ENCODE results near the gene LRP1-AS.

The LRP1-AS gene

DNA sequence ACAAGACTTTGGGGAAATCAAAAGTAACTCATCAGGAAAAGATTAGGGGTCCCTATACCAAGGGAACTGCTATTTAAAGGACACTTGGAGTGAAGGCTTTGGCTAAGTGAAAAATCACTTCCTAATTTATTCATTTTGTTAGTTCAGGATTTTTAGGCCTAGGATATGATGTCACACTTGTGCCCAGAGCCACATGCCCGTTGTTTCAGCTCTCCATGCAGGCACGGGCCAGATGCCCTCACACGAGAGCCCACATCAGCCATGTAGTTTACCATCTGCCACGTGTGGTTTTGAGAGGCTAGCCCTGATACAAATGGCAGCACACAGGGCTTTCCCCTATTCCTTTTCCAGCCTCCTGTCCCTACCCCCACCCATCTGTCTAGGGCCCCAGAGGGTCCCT, 11.9 kb upstream of the LRP1-AS start:
- H3K36me3 ChIP-seq, result peaks cover 83 to 99% (median 97%) of the 10 kb centered on the region in 3 donors
- no peak for DNase-seq
- H3K27me3 ChIP-seq, result no peaks in the 10 kb centered on the region
- H3K9me3 ChIP-seq, result no peaks in the 10 kb centered on the region
- TF ChIP-seq, protein P1, sequence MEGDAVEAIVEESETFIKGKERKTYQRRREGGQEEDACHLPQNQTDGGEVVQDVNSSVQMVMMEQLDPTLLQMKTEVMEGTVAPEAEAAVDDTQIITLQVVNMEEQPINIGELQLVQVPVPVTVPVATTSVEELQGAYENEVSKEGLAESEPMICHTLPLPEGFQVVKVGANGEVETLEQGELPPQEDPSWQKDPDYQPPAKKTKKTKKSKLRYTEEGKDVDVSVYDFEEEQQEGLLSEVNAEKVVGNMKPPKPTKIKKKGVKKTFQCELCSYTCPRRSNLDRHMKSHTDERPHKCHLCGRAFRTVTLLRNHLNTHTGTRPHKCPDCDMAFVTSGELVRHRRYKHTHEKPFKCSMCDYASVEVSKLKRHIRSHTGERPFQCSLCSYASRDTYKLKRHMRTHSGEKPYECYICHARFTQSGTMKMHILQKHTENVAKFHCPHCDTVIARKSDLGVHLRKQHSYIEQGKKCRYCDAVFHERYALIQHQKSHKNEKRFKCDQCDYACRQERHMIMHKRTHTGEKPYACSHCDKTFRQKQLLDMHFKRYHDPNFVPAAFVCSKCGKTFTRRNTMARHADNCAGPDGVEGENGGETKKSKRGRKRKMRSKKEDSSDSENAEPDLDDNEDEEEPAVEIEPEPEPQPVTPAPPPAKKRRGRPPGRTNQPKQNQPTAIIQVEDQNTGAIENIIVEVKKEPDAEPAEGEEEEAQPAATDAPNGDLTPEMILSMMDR (IDR thresholded peaks at IDR 0.05), result no peak
- H3K4me3 ChIP-seq, result no peak overlapping the region
- H3K27ac ChIP-seq, result peak overlapping the region; percentile 33 to 54
- intact Hi-C loops (cut with DNase I; ENCODE audit: low total_unique reads), result no loop called here
- H3K4me1 ChIP-seq, result peaks cover 0 to 28% (median 10%) of the 10 kb centered on the region in 4 donors

DNA sequence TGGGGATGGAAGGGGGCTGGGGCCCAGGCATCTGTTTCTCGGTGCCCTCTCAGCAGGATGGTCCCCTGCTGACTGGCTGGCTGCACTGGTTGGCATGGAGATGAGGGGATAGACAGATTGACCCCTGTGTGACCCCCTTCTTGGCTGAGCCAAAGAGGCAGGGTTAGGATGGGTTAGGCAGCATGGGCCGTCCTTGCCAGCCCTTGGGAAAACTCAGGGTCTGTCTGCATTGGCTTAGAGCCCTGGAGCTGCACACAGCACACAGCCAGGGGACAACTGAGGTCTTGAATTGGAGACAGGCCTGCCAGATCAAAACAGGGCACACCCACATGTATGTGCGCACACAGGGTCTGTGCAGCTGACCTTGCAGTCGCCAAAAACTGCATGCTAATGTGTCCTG, 11.2 kb upstream of the LRP1-AS start:
- TF ChIP-seq, protein P1 (IDR thresholded peaks at IDR 0.05), result no peak
- H3K36me3 ChIP-seq, result peaks cover 81 to 99% (median 97%) of the 10 kb centered on the region in 3 donors
- H3K9me3 ChIP-seq, result no peaks in the 10 kb centered on the region
- H3K27ac ChIP-seq, result peak overlapping the region; percentile 42 to 48
- intact Hi-C loops (cut with DNase I; ENCODE audit: low total_unique reads), result no loop called here
- H3K4me3 ChIP-seq, result no peak overlapping the region
- peaks cover 0 to 34% (median 13%) of the 10 kb centered on the region in 4 donors for H3K4me1 ChIP-seq
- no peaks in the 10 kb centered on the region for H3K27me3 ChIP-seq
- no peak for DNase-seq

DNA sequence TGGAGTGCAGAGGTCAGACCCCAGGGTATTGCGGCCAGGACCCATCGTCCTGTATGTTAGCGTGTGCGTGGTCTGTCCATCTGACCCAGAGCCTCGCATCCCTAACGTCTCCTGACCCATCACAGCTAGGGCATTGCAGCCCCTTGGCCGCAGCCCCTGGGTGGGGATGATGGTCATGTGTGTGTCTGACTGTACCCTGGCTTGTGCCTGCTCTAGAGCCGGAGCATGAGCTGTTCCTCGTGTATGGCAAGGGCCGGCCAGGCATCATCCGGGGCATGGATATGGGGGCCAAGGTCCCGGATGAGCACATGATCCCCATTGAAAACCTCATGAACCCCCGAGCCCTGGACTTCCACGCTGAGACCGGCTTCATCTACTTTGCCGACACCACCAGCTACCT, 10.8 kb upstream of the LRP1-AS start:
- DNase-seq, result no peak
- TF ChIP-seq, protein P1 (IDR thresholded peaks at IDR 0.05), result no peak
- Histone ChIP-seq H3K27ac (peak overlapping the region; percentile 42 to 48), H3K4me3 (no peak overlapping the region), H3K4me1 (peaks cover 0 to 39% (median 17%) of the 10 kb centered on the region in 4 donors), H3K27me3 (no peaks in the 10 kb centered on the region), H3K36me3 (peaks cover 76 to 97% (median 92%) of the 10 kb centered on the region in 3 donors), H3K9me3 (no peaks in the 10 kb centered on the region)
- intact Hi-C loops (cut with DNase I; ENCODE audit: low total_unique reads), result no loop called here

DNA sequence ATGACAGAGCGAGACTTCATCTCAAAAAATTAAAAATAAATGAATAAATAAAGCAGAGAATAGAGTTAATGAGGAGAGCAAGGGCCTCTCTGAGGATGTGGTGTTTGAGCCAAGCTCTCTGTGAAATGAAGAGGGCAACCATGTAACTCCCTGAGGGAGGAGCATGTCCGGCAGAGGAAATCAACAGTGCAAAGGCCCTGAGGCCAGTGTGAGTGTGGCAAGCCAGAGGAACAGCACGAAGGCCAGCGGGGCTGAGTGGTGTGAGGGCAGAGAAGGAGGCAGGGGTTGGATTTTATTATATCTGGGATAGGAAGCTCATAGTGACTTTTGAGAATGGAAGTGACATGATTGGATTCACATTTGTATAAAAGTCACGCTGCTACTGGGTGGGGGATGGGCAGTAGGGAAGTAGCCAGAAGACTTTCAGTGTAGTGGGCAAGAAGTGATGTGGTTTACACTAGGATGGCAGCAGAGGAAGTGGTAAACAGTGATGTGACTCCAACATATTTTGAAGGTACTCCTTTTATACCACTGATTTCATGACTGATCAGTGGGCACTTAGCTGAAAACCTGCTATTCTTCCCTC, 10.3 kb upstream of the LRP1-AS start:
- H3K4me3 ChIP-seq, result no peak overlapping the region
- H3K9me3 ChIP-seq, result no peaks in the 10 kb centered on the region
- TF ChIP-seq, protein P1 (IDR thresholded peaks at IDR 0.05), result no peak
- DNase-seq, result peak in 1 of 2 donors; percentile 62
- peak overlapping the region; percentile 42 to 48 for H3K27ac ChIP-seq
- intact Hi-C loops (cut with DNase I; ENCODE audit: low total_unique reads), result no loop called here
- H3K4me1 ChIP-seq, result peaks cover 0 to 44% (median 22%) of the 10 kb centered on the region in 4 donors
- H3K27me3 ChIP-seq, result no peaks in the 10 kb centered on the region
- H3K36me3 ChIP-seq, result peaks cover 73 to 92% (median 87%) of the 10 kb centered on the region in 3 donors

DNA sequence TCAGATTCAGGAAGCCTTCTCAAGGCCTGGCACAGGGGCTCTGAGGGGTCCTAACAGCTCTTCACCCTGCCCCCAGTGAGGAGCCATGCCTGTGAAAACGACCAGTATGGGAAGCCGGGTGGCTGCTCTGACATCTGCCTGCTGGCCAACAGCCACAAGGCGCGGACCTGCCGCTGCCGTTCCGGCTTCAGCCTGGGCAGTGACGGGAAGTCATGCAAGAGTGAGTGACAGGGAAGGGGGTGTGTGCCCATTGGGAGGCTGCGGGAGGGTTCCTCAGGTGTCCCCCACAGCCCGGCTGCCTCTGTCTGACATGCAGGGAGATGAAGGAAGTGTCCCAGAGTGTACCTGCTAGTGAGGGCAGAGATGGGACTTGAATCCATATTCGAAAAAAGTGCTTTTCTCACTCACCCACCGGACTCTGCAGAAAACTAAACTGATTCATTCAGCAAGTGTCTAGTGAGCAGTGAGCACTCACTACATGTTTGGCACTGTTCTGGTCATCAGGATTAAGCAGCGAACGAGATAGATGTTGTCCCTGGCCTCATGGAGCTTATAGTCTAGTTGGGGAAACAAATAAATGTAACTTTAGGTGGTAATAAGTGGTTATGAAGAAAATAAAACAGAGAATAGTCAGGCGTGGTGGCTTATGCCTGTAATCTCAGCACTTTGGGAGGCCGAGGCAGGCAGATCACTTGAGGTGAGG, 9.4 kb upstream of the LRP1-AS start:
- TF ChIP-seq, protein P1 (IDR thresholded peaks at IDR 0.05), result no peak
- peaks cover 65 to 83% (median 79%) of the 10 kb centered on the region in 3 donors for H3K36me3 ChIP-seq
- intact Hi-C loops (cut with DNase I; ENCODE audit: low total_unique reads), result no loop called here
- no peaks in the 10 kb centered on the region for H3K27me3 ChIP-seq
- peak overlapping the region; percentile 32 to 40 for H3K27ac ChIP-seq
- H3K4me1 ChIP-seq, result peaks cover 0 to 52% (median 30%) of the 10 kb centered on the region in 4 donors
- DNase-seq, result no peak
- H3K9me3 ChIP-seq, result no peaks in the 10 kb centered on the region
- no peak overlapping the region for H3K4me3 ChIP-seq
